ENCODE measurements around the gene CIDEB. TPM values are rescaled to one million over a fixed set of nuclear protein-coding genes. Genes with fewer than 3 reads are reported as not detected.

CIDEB gene
- total and polyA plus RNA-seq, 2 donors from 2014 or later = 22.4 to 49.7 TPM

GRCh38 chr14:24274101-24274543 is 33.7 kb downstream of the CIDEB start:
- H3K9ac ChIP-seq (ENCODE audit: low read length in 3 of 3) = no peak overlapping the region
- no peak for TF ChIP-seq CTCF (IDR thresholded peaks at IDR 0.05; ENCODE audit: borderline replicate concordance, extremely low read depth, insufficient read depth)
- no peak for DNase-seq
- H3K27me3 ChIP-seq (ENCODE audit: control insufficient read depth, insufficient read depth, low read length) = no peaks in the 10 kb centered on the region
- H3K27ac ChIP-seq (ENCODE audit: low read depth in 2 of 2, low read length in 2 of 2) = no peak overlapping the region
- H3K9me3 ChIP-seq (ENCODE audit: control insufficient read depth in 2 of 3, insufficient read depth in 1 of 3, low read length in 3 of 3) = no peaks in the 10 kb centered on the region
- H3K4me1 ChIP-seq (ENCODE audit: control insufficient read depth in 2 of 3, insufficient read depth in 2 of 3, low read depth in 1 of 3, low read length in 3 of 3) = peaks cover 0 to 10% (median 0%) of the 10 kb centered on the region in 3 donors
- FAIRE-seq = no peak
- intact Hi-C loops (cut with DNase I) = no loop called here
- no peaks in the 10 kb centered on the region for H3K36me3 ChIP-seq (ENCODE audit: control insufficient read depth in 2 of 3, insufficient read depth in 3 of 3, low read length in 3 of 3)
- no peak overlapping the region for H3K4me3 ChIP-seq (ENCODE audit: low read length in 3 of 3)

- FAIRE-seq = no peak
- Histone ChIP-seq H3K36me3 (ENCODE audit: control insufficient read depth in 2 of 3, insufficient read depth in 3 of 3, low read length in 3 of 3) (no peaks in the 10 kb centered on the region), H3K9me3 (ENCODE audit: control insufficient read depth in 2 of 3, insufficient read depth in 1 of 3, low read length in 3 of 3) (no peaks in the 10 kb centered on the region), H3K4me1 (ENCODE audit: control insufficient read depth in 2 of 3, insufficient read depth in 2 of 3, low read depth in 1 of 3, low read length in 3 of 3) (peaks cover 0 to 10% (median 0%) of the 10 kb centered on the region in 3 donors), H3K9ac (ENCODE audit: low read length in 3 of 3) (no peak overlapping the region), H3K27me3 (ENCODE audit: control insufficient read depth, insufficient read depth, low read length) (no peaks in the 10 kb centered on the region), H3K4me3 (ENCODE audit: low read length in 3 of 3) (no peak overlapping the region), H3K27ac (ENCODE audit: low read depth in 2 of 2, low read length in 2 of 2) (no peak overlapping the region)
- intact Hi-C loops (cut with DNase I) = no loop called here
- TF ChIP-seq CTCF (IDR thresholded peaks at IDR 0.05; ENCODE audit: borderline replicate concordance, extremely low read depth, insufficient read depth) = no peak
- DNase-seq = no peak
Measured at GRCh38 chr14:24273422-24273998, 34.3 kb downstream of the CIDEB start.

- FAIRE-seq (no peak), DNase-seq (no peak)
- Histone ChIP-seq H3K9ac (ENCODE audit: low read length in 3 of 3) (no peak overlapping the region), H3K4me3 (ENCODE audit: low read length in 3 of 3) (no peak overlapping the region), H3K27ac (ENCODE audit: low read depth in 2 of 2, low read length in 2 of 2) (no peak overlapping the region), H3K4me1 (ENCODE audit: control insufficient read depth in 2 of 3, insufficient read depth in 2 of 3, low read depth in 1 of 3, low read length in 3 of 3) (peaks cover 0 to 10% (median 0%) of the 10 kb centered on the region in 3 donors), H3K36me3 (ENCODE audit: control insufficient read depth in 2 of 3, insufficient read depth in 3 of 3, low read length in 3 of 3) (peaks cover 0 to under 1% (median 0%) of the 10 kb centered on the region in 3 donors), H3K9me3 (ENCODE audit: control insufficient read depth in 2 of 3, insufficient read depth in 1 of 3, low read length in 3 of 3) (no peaks in the 10 kb centered on the region), H3K27me3 (ENCODE audit: control insufficient read depth, insufficient read depth, low read length) (no peaks in the 10 kb centered on the region)
- intact Hi-C loops (cut with DNase I) = no loop called here
- no peak for TF ChIP-seq CTCF (IDR thresholded peaks at IDR 0.05; ENCODE audit: borderline replicate concordance, extremely low read depth, insufficient read depth)
Measured at GRCh38 chr14:24272467-24272866, 35.3 kb downstream of the CIDEB start.

Data from kidney (tissue), 14 donors.